OCI-M1 (cell line): Measurements from ENCODE around the gene BRSK1.

ENCODE experiments used
- DNase-seq: peaks from one replicate; lab custom pipeline; 2025; lab: John Stamatoyannopoulos, UW

Gene BRSK1

DNA sequence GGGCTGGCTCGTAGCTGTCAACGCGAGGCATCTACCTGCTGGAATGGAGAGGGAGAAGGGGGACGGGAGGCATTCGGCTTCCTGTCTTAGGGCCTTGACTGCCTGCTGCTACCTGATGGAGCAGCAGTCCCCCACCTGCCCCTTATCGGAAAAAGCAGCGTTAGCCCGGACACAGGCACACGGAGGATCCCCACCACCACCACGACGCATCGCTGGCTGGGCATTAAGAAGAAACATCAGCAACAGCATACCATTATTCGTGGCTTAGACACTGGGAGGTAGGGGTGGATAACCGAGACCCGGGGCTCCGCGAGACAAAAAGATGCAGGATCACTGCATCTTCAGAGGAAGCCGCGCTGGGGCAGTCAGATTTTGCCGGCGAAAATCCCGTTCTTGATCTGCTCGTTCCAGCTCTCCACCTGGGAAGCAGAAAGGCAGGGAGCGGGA is 69.6 kb downstream of the BRSK1 start:
- no peak for DNase-seq

DNA sequence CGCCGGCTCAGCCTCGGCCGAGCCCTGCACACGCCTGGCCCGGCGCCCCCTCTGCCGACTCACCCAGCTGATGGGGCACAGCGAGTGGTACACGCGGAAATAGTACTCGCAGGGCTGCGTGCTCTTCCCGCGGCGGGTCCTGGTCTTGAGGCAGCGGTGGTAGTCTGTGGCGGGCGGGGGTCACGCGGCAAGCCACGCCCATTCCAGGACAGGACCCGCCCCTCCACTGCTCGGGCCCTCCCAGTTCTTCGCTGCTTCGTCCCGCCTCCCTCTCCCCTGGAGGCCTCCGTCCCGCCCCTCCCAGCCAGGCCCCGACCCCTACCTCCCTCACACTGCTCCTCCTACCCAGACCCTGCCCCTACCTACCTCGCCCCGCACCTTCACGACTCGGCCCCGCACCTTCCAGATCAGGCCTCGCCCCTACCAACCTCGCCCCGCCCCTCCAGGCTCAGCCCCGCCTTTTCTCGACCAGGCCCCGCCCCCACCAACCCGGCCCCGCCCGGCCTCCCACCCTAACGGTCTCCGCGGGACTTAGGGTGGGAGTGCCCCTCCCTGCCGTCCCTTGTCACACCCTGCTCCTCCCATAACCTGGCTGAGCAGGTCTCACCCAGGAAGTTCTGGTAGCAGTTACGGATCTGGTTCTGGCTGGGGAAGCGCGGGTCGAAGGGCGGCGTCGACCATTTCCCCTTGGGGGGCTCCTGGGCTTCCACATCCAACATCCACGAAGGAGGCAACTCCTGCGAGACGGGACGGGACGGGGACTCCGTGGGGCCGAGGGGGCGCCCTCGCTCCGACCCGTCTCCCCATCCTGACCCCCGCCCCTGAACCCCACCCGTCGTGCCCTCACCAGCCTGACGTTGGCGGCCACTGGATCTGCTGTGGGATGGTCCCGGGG is 70.3 kb downstream of the BRSK1 start:
- DNase-seq: peak; percentile 54

GRCh38 chr19:55354698-55355212 is 71.0 kb downstream of the BRSK1 start, which contains the start of gene COX6B2:
Gene COX6B2, minus strand, starts transcription at chr19:55354719. Its CDS starts 198 bp downstream, at chr19:55354521.
- DNase-seq: no peak

DNA sequence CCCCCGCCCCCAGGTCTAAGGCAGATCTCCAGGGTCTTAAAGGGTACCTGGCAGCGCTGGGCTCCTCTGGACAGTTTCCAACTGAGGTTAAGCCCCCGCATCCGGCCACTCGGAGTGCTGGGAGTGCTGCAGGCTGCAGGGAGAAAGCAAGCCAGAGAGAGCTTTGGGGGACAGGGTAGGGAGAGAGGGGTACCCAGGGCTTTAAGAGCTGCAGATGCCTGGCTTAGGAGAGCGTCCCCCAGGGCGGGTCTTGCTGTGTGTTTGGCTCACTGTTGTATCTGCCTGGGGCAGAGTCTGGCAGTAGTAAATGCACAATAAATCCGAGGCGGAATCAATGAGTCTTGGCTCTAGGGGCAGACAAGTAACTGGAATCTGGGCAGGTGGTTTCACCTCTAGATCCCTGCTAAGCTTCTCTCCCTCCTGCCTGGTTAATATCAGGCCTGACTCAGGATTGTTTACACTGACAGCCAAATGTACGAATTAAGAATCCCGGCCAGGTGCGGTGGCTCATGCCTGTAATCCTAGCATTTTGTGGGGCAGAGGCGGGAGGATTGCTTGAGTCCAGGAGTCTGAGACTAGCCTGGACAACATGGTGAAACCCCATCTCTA is 71.5 kb downstream of the BRSK1 start:
- no peak for DNase-seq

DNA sequence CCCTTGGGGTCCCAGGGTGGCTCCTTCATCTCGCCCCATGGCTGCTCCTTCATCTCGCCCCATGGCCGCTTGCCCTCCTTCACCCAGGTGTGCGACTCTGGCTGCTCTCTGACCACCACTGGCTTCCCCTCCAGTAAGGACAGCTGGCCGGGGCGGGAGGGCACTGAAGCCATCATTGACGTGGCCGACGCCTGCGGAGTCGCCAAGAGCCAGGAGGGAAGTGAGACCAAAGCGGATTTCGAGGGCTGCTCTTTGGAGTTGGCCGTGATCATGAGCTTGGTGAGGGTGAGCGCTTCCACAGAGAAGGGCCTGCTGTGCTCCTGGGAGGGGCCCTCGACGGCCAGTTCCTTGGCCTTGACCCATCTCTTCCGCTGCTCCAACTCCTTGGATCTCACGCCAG is 74.7 kb downstream of the BRSK1 start:
- no peak for DNase-seq

GRCh38 chr19:55358943-55359908 is 75.4 kb downstream of the BRSK1 start:
- DNase-seq: no peak

DNA sequence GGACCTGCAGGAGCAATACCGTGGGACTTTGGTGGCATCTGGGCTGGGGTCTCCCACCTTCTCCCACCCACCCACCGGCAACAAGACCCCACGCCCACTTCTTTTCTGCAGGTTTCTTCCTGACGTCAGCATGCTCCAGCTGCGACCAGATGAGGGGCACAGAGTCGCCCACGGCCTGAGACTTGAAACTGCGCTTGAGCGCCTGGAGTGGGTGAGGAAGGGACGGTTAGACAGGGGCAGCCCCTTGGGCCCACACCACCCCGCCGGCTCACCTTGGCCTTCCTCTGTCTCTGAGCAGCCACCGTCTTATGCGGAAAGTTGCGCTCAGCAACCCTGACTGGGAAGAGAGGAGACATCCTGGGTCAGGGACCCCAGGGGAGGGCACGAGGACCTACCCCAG is 77.1 kb downstream of the BRSK1 start:
- no peak for DNase-seq
